Measurements from ENCODE around the gene KRTAP5-2. TPM values are rescaled to one million over a fixed set of nuclear protein-coding genes. Genes with fewer than 3 reads are reported as not detected.
A peak's percentile ranks its signal among the peaks of the same experiment; 100 is the strongest.

KRTAP5-2 gene
- total RNA-seq, 1 experiment from 2014 or later: not detected

- Histone ChIP-seq H4K20me1 (ENCODE audit: low read length) (no peaks in the 10 kb centered on the region), H3K79me2 (ENCODE audit: low read length) (no peaks in the 10 kb centered on the region), H2AFZ (ENCODE audit: low read length) (peak overlapping the region; percentile 80), H3K4me3 (ENCODE audit: low read length) (peak overlapping the region; percentile 67), H3K4me2 (ENCODE audit: low read length) (peak overlapping the region; percentile 94), H3K9me3 (ENCODE audit: low read length) (no peaks in the 10 kb centered on the region), H3K36me3 (ENCODE audit: low read depth, low read length) (no peaks in the 10 kb centered on the region), H3K9ac (ENCODE audit: low read length) (no peak overlapping the region), H3K9me2 (replicated peaks; ENCODE audit: low read length) (no peaks in the 10 kb centered on the region), H3K4me1 (ENCODE audit: insufficient read depth, low read length) (peaks cover 8% of the 10 kb centered on the region), H3F3A (ENCODE audit: low read length, unreplicated experiment) (no peaks in the 10 kb centered on the region), H3K27ac (ENCODE audit: low read length) (no peak overlapping the region), H3K27me3 (ENCODE audit: low read length) (peaks cover 16% of the 10 kb centered on the region)
- BruUV-seq (replicated peaks): TSS peak; percentile 45
- ChIA-PET CTCF (interaction anchor here (0.5 to 2.7 kb wide), 12 partner anchors 15 to 110 kb away, joined by 3 to 58 read pairs (median 6); no protein-coding TSS in a partner anchor), POLR2A (ENCODE audit: unreplicated experiment) (interaction anchor here (0.5 kb wide), 1 partner anchor 18 kb away, joined by 4 read pairs; no protein-coding TSS in a partner anchor)
- ATAC-seq (peak; percentile 55), DNase-seq (peak; percentile 59)
- TF ChIP-seq CTCF (conservative IDR thresholded peaks at IDR 0.05; ENCODE audit: low read depth, low read length): peak; percentile 60
- no peak for TF ChIP-seq EZH2 (IDR thresholded peaks at IDR 0.05; ENCODE audit: low read length, unreplicated experiment)
- no peak for TF ChIP-seq EZH2phosphoT487 (IDR thresholded peaks at IDR 0.05; ENCODE audit: borderline replicate concordance, low read length)
- intact Hi-C loops (cut with micrococcal nuclease): loop anchor here (1.0 to 2.0 kb wide), 2 partner anchors 16 to 28 kb away; no protein-coding TSS in a partner anchor
These were observed 23.7 kb downstream of the KRTAP5-2 start for GRCh38 chr11:1574238-1574932.

- DNase-seq (peak; percentile 53), ATAC-seq (peak; percentile 63)
- no peaks in the 10 kb centered on the region for H3K9me2 ChIP-seq (replicated peaks; ENCODE audit: low read length)
- H3K4me2 ChIP-seq (ENCODE audit: low read length): peak overlapping the region; percentile 94
- peaks cover 8% of the 10 kb centered on the region for H3K4me1 ChIP-seq (ENCODE audit: insufficient read depth, low read length)
- intact Hi-C loops (cut with micrococcal nuclease): loop anchor here (1.0 to 2.0 kb wide), 2 partner anchors 15 to 28 kb away; no protein-coding TSS in a partner anchor
- H3K27me3 ChIP-seq (ENCODE audit: low read length): peaks cover 16% of the 10 kb centered on the region
- ChIA-PET POLR2A (ENCODE audit: unreplicated experiment) (interaction anchor here (0.5 to 0.6 kb wide), 2 partner anchors 9 to 18 kb away, joined by 4 to 25 read pairs; no protein-coding TSS in a partner anchor), CTCF (interaction anchor here (0.7 to 2.7 kb wide), 4 partner anchors 15 to 27 kb away, joined by 4 to 58 read pairs (median 6); no protein-coding TSS in a partner anchor)
- H3K9ac ChIP-seq (ENCODE audit: low read length): no peak overlapping the region
- peak overlapping the region; percentile 67 for H3K4me3 ChIP-seq (ENCODE audit: low read length)
- H2AFZ ChIP-seq (ENCODE audit: low read length): peak overlapping the region; percentile 80
- no peaks in the 10 kb centered on the region for H4K20me1 ChIP-seq (ENCODE audit: low read length)
- H3F3A ChIP-seq (ENCODE audit: low read length, unreplicated experiment): no peaks in the 10 kb centered on the region
- no peaks in the 10 kb centered on the region for H3K9me3 ChIP-seq (ENCODE audit: low read length)
- TF ChIP-seq EZH2 (IDR thresholded peaks at IDR 0.05; ENCODE audit: low read length, unreplicated experiment) (no peak), EZH2phosphoT487 (IDR thresholded peaks at IDR 0.05; ENCODE audit: borderline replicate concordance, low read length) (no peak), CTCF (conservative IDR thresholded peaks at IDR 0.05; ENCODE audit: low read depth, low read length) (no peak)
- BruUV-seq (replicated peaks): no TSS peak
- no peaks in the 10 kb centered on the region for H3K36me3 ChIP-seq (ENCODE audit: low read depth, low read length)
- no peaks in the 10 kb centered on the region for H3K79me2 ChIP-seq (ENCODE audit: low read length)
- H3K27ac ChIP-seq (ENCODE audit: low read length): no peak overlapping the region
These were observed 24.2 kb downstream of the KRTAP5-2 start for GRCh38 chr11:1573903-1574237.

Data from PC-3 (cell line).